Measurements from ENCODE around the gene CFAP90.
A peak's percentile ranks its signal among the peaks of the same experiment; 100 is the strongest.

DNA sequence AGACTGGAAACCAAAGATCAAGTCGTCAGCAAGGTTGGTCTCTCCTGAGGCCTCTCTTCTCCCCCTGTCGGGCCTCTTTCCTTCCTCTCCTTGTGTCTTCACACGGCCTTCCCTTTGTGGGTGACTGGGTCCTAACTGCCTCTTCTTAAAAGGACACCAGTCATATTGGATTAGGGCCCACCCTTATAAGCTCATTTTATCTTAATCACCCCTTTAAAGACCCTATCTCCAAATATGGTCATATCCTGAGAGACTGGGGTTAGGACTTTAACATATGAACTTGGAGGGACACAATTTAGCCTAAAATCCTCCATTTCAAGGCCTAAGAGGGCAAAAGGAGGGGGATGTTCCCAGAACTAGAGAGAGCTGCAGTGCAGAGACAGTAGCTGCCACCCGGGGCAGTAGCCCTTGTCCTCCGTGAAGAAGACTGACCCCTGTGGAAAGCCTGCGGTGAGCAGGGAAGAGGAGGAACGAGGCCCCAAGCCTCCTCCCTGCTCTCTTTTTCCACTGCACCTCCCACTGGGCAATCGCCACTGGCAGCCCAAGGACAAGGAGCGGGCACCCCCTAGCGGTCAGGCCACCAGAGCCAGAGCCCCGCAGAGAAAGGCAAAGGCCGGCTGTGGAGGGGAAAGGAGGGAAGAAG, 34.9 kb downstream of the CFAP90 start:
- TF ChIP-seq, protein P1, sequence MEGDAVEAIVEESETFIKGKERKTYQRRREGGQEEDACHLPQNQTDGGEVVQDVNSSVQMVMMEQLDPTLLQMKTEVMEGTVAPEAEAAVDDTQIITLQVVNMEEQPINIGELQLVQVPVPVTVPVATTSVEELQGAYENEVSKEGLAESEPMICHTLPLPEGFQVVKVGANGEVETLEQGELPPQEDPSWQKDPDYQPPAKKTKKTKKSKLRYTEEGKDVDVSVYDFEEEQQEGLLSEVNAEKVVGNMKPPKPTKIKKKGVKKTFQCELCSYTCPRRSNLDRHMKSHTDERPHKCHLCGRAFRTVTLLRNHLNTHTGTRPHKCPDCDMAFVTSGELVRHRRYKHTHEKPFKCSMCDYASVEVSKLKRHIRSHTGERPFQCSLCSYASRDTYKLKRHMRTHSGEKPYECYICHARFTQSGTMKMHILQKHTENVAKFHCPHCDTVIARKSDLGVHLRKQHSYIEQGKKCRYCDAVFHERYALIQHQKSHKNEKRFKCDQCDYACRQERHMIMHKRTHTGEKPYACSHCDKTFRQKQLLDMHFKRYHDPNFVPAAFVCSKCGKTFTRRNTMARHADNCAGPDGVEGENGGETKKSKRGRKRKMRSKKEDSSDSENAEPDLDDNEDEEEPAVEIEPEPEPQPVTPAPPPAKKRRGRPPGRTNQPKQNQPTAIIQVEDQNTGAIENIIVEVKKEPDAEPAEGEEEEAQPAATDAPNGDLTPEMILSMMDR (IDR thresholded peaks at IDR 0.05) = peak; percentile 96
- TF ChIP-seq, protein P2, sequence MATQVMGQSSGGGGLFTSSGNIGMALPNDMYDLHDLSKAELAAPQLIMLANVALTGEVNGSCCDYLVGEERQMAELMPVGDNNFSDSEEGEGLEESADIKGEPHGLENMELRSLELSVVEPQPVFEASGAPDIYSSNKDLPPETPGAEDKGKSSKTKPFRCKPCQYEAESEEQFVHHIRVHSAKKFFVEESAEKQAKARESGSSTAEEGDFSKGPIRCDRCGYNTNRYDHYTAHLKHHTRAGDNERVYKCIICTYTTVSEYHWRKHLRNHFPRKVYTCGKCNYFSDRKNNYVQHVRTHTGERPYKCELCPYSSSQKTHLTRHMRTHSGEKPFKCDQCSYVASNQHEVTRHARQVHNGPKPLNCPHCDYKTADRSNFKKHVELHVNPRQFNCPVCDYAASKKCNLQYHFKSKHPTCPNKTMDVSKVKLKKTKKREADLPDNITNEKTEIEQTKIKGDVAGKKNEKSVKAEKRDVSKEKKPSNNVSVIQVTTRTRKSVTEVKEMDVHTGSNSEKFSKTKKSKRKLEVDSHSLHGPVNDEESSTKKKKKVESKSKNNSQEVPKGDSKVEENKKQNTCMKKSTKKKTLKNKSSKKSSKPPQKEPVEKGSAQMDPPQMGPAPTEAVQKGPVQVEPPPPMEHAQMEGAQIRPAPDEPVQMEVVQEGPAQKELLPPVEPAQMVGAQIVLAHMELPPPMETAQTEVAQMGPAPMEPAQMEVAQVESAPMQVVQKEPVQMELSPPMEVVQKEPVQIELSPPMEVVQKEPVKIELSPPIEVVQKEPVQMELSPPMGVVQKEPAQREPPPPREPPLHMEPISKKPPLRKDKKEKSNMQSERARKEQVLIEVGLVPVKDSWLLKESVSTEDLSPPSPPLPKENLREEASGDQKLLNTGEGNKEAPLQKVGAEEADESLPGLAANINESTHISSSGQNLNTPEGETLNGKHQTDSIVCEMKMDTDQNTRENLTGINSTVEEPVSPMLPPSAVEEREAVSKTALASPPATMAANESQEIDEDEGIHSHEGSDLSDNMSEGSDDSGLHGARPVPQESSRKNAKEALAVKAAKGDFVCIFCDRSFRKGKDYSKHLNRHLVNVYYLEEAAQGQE (IDR thresholded peaks at IDR 0.05; ENCODE audit: insufficient read depth in 1 of 2, low read depth in 2 of 2, low read length in 1 of 2) = no peak
- TF ChIP-seq POLR2AphosphoS5 (IDR thresholded peaks at IDR 0.05; ENCODE audit: low read depth, low read length) = no peak
